Colonic mucosa (tissue), 4 donors: ENCODE results near the gene TIMP2. TPM values are rescaled to one million over a fixed set of nuclear protein-coding genes. Genes with fewer than 3 reads are reported as not detected.

Experiments used
- DNase-seq: peaks from one replicate; pipeline ENCODE4 v3.0.0-alpha.2; 2020
- H3K27ac ChIP-seq: fragments of 200-600 bp; one replicate; pipeline ENCODE4 v1.8.0; 2021
- H3K27me3 ChIP-seq: fragments of 200-600 bp; one replicate; pipeline ENCODE4 v1.8.0; 2021
- H3K36me3 ChIP-seq: fragments of 200-600 bp; one replicate; pipeline ENCODE4 v1.8.0; 2021
- H3K4me1 ChIP-seq: fragments of 200-600 bp; one replicate; pipeline ENCODE4 v1.8.0; 2021; ENCODE audit warnings: mild to moderate bottlenecking
- H3K4me3 ChIP-seq: fragments of 200-600 bp; one replicate; pipeline ENCODE4 v1.8.0; 2021
- H3K9ac ChIP-seq, 2 donors: one replicate each; pipeline ENCODE4 v1.7.0; 2013; ENCODE audit warnings: control low read depth in 2 of 2, low read depth in 2 of 2, low read length in 2 of 2
- H3K9me3 ChIP-seq: fragments of 200-600 bp; one replicate; pipeline ENCODE4 v1.8.0; 2021
- intact Hi-C: fragments of 100-400 bp; cut with DNase I; formaldehyde crosslinking; loops from one replicate; pipeline ENCODE4 v1.14.1; 2022
- total RNA-seq, 2 donors: library from RNA; stranded (reverse); fragmentation: NEBNext Ultra II Directional in 1 of 2; extraction: Animal tissue kit (Norgen Biotek cat#: 25700) in 1 of 2; gene quantifications; one replicate each; pipeline ENCODE4 v1.2.1, GENCODE V29; 2021
- TF ChIP-seq, protein P1 (sequence below): fragments of 200-600 bp; IDR thresholded peaks from one replicate; pipeline ENCODE4 v1.8.0; 2022; ENCODE audit warnings: antibody characterized with exemption, mild to moderate bottlenecking
- donor health status: healthy.
- donor health status: DM: no; HTN: no; CAD: no.
- donor health status: DM: no; HTN: no; CAD: no.

The TIMP2 gene
- total RNA-seq, 2 donors from 2014 or later = 42.8 to 86.1 TPM

- intact Hi-C loops = no loop called here
- Histone ChIP-seq H3K4me3 (no peak overlapping the region), H3K27ac (no peak overlapping the region), H3K9ac (no peak overlapping the region), H3K27me3 (no peaks in the 10 kb centered on the region), H3K4me1 (no peaks in the 10 kb centered on the region), H3K9me3 (no peaks in the 10 kb centered on the region), H3K36me3 (no peaks in the 10 kb centered on the region)
- no peak for DNase-seq
- TF ChIP-seq, protein P1, sequence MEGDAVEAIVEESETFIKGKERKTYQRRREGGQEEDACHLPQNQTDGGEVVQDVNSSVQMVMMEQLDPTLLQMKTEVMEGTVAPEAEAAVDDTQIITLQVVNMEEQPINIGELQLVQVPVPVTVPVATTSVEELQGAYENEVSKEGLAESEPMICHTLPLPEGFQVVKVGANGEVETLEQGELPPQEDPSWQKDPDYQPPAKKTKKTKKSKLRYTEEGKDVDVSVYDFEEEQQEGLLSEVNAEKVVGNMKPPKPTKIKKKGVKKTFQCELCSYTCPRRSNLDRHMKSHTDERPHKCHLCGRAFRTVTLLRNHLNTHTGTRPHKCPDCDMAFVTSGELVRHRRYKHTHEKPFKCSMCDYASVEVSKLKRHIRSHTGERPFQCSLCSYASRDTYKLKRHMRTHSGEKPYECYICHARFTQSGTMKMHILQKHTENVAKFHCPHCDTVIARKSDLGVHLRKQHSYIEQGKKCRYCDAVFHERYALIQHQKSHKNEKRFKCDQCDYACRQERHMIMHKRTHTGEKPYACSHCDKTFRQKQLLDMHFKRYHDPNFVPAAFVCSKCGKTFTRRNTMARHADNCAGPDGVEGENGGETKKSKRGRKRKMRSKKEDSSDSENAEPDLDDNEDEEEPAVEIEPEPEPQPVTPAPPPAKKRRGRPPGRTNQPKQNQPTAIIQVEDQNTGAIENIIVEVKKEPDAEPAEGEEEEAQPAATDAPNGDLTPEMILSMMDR = no peak
These were observed 109.5 kb downstream of the TIMP2 start for GRCh38 chr17:78815696-78816095.

DNA sequence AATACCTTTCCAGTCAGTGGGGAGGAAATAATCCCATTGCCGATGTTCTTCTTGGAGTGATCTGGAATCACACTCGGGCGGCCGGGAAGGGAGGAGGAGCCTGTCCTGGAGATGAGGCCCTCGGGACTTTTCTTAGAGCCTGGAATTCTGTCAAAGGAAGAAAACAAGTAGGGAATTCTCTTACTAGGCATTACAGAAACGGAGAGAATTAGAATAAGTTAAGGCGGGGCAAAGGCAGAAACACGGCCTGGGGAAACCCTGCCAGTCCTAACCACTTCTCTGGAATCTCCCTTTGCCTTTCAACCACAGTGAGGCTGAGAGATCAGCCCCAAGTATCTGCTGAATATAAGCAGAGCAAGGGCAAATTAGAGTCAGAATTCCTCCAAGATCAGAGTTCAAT lies 112.3 kb downstream of the TIMP2 start:
- Histone ChIP-seq H3K4me1 (no peaks in the 10 kb centered on the region), H3K27ac (no peak overlapping the region), H3K27me3 (no peaks in the 10 kb centered on the region), H3K9ac (no peak overlapping the region), H3K4me3 (no peak overlapping the region), H3K9me3 (no peaks in the 10 kb centered on the region), H3K36me3 (no peaks in the 10 kb centered on the region)
- TF ChIP-seq, protein P1 = no peak
- intact Hi-C loops = no loop called here
- DNase-seq = no peak

GRCh38 chr17:78808163-78808562 lies 117.0 kb downstream of the TIMP2 start:
- no peak overlapping the region for H3K9ac ChIP-seq
- H3K27me3 ChIP-seq = no peaks in the 10 kb centered on the region
- H3K36me3 ChIP-seq = peaks cover 14% of the 10 kb centered on the region
- TF ChIP-seq, protein P1 = no peak
- no peaks in the 10 kb centered on the region for H3K4me1 ChIP-seq
- H3K9me3 ChIP-seq = no peaks in the 10 kb centered on the region
- DNase-seq = no peak
- no peak overlapping the region for H3K27ac ChIP-seq
- intact Hi-C loops = no loop called here
- no peak overlapping the region for H3K4me3 ChIP-seq

DNA sequence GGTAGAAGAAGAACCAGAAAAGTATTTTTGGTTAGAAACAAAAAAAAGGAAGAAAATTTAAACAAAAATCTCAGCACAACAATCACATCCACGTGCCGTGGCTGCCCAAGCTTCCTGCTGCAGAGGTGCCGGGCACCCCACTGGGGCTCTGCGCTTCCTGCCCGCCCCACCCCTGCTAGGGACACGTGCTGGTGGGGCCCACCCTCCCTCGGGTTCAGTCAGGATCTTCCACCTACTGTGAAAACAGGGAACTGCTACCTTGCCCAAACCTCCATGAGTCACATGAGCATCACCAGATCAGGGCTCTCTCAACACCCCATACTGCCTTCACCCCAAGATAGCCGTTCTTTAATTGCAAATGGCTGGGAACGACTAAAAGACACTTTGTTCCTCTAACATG lies 118.7 kb downstream of the TIMP2 start:
- Histone ChIP-seq H3K4me3 (no peak overlapping the region), H3K4me1 (no peaks in the 10 kb centered on the region), H3K27me3 (no peaks in the 10 kb centered on the region), H3K36me3 (peaks cover 16% of the 10 kb centered on the region), H3K9ac (no peak overlapping the region), H3K27ac (no peak overlapping the region), H3K9me3 (no peaks in the 10 kb centered on the region)
- DNase-seq = no peak
- intact Hi-C loops = no loop called here
- TF ChIP-seq, protein P1 = no peak

DNA sequence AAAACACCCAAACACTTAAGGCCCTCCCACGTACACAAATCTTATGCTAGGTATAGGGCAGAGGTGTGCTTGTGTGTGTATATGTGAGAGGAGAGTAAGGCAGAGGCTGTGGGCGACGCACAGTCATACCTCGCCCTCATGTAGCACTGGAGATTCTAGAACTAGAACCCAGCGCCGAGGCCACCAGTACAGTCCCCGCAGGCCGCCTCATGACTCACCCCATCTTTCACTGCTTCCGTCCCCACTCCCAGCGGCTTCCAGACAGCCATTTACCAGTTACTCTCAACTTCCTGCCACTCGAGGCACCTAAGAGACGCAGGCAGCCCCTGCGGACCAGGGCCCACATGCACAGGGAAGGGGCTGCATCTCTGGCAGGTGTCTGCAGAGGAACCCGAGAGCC lies 119.9 kb downstream of the TIMP2 start:
- TF ChIP-seq, protein P1 = no peak

DNA sequence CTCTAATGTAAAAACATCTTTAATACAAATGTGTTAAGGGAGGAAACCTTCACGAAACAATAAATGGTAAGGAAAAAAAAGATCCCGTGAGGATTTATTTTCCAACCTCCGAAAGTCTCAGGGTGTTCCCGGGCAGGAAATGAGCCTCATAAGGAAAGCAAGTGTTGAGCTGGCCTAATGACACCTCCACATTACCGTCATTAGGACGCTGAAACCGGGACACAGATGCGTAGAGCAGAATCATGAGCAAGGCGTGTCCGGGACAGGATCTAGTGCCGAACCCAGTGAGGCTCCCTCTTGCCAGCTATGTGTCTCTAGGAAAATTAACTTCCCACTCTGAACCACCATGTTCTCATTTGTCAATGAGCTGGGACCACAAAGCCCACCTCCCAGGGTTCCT lies 120.4 kb downstream of the TIMP2 start:
- peak overlapping the region in 1 of 2 donors; percentile 34 for H3K9ac ChIP-seq
- no peaks in the 10 kb centered on the region for H3K27me3 ChIP-seq
- no peak overlapping the region for H3K27ac ChIP-seq
- no peak for DNase-seq
- peaks cover 16% of the 10 kb centered on the region for H3K36me3 ChIP-seq
- no peaks in the 10 kb centered on the region for H3K4me1 ChIP-seq
- no peaks in the 10 kb centered on the region for H3K9me3 ChIP-seq
- intact Hi-C loops = no loop called here
- TF ChIP-seq, protein P1 = no peak
- no peak overlapping the region for H3K4me3 ChIP-seq

More for the DNA sequence above, 119.9 kb downstream of the TIMP2 start:
- Histone ChIP-seq H3K27me3 (no peaks in the 10 kb centered on the region), H3K9me3 (no peaks in the 10 kb centered on the region), H3K9ac (no peak overlapping the region), H3K4me3 (no peak overlapping the region), H3K27ac (no peak overlapping the region), H3K4me1 (no peaks in the 10 kb centered on the region), H3K36me3 (peaks cover 16% of the 10 kb centered on the region)
- intact Hi-C loops = no loop called here
- DNase-seq = no peak
